GM11168 (cell line): Measurements from ENCODE around the gene XG.
"Not testable (repeated sequence)": the region's sequence is repeated elsewhere in the genome, so short reads cannot be mapped to it uniquely, and the experiment has no call there.

Experiments used
- in situ Hi-C: fragments of 300-500 bp; cut with MboI; formaldehyde crosslinking; loops from one replicate; pipeline ENCODE4 v1.12.0; 2022; ENCODE audit warnings: low sequenced_read_pairs; ENCODE audit not compliant: unreplicated experiment

XG gene

GRCh38 chrX:2751874-2752300, at the start of gene XG:
TSS of gene XG (plus strand) at chrX:2752040. CDS start at chrX:2752275, 235 bp downstream.
- in situ Hi-C loops = not testable (repeated sequence)

DNA sequence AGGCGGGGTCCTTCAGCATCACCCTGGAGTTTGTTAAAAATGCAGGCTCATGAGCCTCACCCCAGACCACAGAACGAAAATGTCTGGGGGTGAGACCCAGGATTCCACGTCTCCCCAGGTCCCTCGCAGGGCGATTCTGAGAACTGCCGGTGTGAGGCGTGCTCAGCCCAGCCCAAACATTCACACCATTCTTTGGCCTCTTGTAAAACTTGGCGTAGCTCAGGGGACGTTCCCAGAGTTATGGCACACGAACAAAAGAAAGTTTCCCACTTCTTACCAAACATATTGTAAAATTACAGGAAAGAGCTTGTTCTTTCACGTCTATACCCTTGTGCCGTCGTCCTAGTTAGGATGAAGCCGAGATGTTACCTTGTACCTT, 47.9 kb upstream of the XG start:
- in situ Hi-C loops = no loop called here

- in situ Hi-C loops = no loop called here
Observed at GRCh38 chrX:2705046-2705832, 46.6 kb upstream of the XG start.

- in situ Hi-C loops = no loop called here
Observed at GRCh38 chrX:2707334-2707760, 44.5 kb upstream of the XG start.

- in situ Hi-C loops = no loop called here
Observed at GRCh38 chrX:2708021-2708420, 43.8 kb upstream of the XG start.

GRCh38 chrX:2708592-2709188, 43.1 kb upstream of the XG start:
- in situ Hi-C loops = no loop called here

- in situ Hi-C loops = no loop called here
Observed at GRCh38 chrX:2709556-2709955, 42.3 kb upstream of the XG start.

GRCh38 chrX:2710041-2710840, 41.6 kb upstream of the XG start:
- in situ Hi-C loops = no loop called here

- in situ Hi-C loops = no loop called here
Observed at GRCh38 chrX:2711441-2711840, 40.4 kb upstream of the XG start.

DNA sequence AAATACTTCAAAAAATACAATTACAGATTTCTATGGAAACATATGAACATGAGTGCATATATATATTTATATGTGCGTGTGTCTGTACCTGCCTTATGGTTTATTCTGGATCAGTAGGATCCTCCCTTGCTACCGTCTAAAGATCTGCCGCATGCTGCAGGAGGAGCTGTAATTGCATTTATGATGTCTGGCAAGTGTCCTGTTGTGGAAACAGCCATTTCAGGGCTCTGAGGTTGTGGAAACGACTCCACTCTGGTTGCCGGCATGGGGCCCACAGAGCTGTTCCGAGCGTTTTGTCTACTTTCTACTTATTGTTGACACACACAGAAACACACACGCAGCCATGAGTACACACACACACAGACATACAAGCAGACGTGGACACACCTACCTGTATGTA, 39.4 kb upstream of the XG start:
- in situ Hi-C loops = no loop called here

DNA sequence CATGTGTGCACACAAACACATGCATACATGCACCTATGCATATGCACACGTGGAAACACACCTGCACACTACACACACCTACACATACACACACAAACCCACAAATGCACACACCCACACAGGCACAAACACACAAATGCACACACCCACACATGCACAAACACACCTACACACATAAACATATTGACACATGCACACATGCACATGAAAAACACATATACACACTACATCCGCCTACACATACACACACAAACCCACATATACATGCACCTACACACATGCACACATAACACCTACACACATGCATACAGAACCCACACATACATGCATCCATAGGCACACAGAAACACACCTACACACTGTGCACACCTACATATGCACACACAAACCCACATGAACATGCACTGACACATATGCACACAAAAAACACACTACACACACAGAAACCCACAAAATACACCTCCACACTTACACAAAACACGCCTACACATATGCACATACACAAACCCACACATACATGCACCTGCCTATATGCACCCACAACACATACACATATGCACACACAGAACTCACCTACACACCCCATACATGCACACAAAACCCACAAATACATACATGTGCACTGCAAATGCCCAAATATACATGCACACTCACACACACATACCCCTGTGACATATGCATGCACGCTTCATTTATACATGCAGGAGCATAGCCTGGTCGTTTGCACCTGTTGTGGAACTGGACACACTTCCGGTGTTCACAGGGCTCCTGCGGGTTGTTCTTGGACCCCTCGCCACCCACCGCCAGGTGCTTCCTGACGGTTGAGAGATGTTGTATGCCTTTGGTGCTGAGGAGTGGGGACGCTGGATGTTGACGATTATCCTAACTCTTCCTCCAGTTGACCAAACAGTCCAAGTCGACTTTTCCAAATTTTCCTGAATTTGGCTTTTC, 38.7 kb upstream of the XG start:
- in situ Hi-C loops = no loop called here

GRCh38 chrX:2714551-2714950, 37.3 kb upstream of the XG start:
- in situ Hi-C loops = no loop called here

DNA sequence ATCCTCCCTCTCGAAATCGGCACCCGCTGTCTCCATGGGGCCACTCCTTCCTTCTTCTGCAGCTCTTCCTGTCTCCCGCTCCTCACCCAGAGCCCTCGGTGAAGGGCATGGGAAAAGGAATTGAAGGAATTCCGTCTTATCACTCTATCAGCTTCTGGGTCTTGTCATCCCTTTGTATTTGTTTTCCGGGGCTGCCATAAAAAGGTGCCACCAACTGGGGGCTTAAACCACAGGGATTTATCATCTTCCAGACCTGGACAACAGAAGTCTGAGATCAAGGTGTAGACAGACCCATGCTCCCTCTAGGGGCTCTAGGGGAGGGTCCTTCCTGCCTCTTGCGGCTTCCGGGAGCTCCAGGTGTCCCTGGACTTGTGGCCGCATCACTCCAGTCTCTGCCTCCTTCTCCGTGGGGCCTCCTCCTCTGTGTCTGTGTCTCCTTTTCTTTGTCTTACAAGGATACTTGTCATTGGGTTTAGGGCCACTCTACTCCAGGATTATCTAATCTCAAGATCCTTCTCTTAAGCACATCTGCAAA, 36.7 kb upstream of the XG start:
- in situ Hi-C loops = no loop called here

GRCh38 chrX:2717312-2717711, 34.5 kb upstream of the XG start:
- in situ Hi-C loops = no loop called here

- in situ Hi-C loops = no loop called here
Observed at GRCh38 chrX:2718821-2719220, 33.0 kb upstream of the XG start.

GRCh38 chrX:2719774-2720447, 31.9 kb upstream of the XG start:
- in situ Hi-C loops = no loop called here

GRCh38 chrX:2723286-2723879, 28.5 kb upstream of the XG start:
- in situ Hi-C loops = no loop called here

DNA sequence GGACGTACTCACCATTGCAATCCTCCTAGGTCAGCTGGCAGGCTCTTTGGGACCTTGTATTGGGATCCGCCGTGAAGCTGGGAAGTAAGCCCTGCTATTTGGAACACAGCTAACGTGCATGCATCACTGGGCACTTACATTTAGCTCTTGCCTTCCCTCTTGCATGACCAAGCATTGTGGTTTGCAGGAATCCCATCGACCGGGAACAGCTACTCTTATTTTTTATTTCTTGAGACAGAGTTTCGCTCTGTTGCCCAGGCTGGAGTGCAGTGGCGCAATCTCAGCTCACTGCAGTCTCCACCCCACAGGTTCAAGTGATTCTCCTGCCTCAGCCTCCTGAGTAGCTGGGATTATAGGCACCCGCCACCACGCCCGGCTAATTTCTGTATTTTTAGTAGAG, 24.6 kb upstream of the XG start:
- in situ Hi-C loops = not testable (repeated sequence)

DNA sequence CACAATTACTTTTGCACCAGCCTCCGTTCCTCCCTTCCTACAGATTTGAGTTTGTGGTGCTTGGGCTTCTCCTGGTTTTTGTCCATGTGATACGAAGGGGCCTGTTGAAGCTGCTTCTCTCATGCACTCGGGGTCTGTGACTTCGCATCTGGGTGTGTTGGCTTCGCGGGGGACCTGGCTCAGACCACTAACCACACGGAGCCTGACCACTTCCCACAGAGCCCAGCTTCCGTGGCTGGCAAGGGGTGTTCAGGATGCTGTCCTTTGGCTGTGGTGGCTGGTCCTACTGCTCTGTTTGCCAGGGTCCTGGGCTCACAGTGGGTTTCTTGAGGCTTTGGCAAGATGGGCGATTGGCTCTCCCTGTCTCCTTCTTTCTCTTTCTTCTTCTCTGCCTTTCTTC, 19.8 kb upstream of the XG start:
- in situ Hi-C loops = no loop called here
